SU-DHL-6 (cell line): ENCODE results near the gene ISYNA1.

Experiments
- H2AFZ ChIP-seq: fragments of 200-600 bp; sonication (generic); 2 replicates; pipeline ENCODE4 v1.6.1; 2014; ENCODE audit warnings: low read depth, mild to moderate bottlenecking, moderate library complexity, mixed read lengths, antibody characterized with exemption, low read length; ENCODE audit not compliant: severe bottlenecking
- H3F3A ChIP-seq: fragments of 200-600 bp; shearing (Covaris generic); 2 replicates; pipeline ENCODE4 v1.6.0; 2016; ENCODE audit warnings: antibody characterized with exemption, mild to moderate bottlenecking; ENCODE audit not compliant: insufficient read depth
- H3K27ac ChIP-seq: fragments of 200-600 bp; sonication (generic); 2 replicates; pipeline ENCODE4 v1.5.1; 2016; ENCODE audit warnings: low read depth, mild to moderate bottlenecking, low read length, moderate library complexity, mixed read lengths
- H3K27me3 ChIP-seq: fragments of 200-600 bp; sonication (generic), shearing (Covaris generic); 2 replicates; pipeline ENCODE4 v1.6.0; 2014; ENCODE audit warnings: mild to moderate bottlenecking, low read length
- H3K36me3 ChIP-seq: fragments of 200-600 bp; sonication (generic); 2 replicates; pipeline ENCODE4 v1.6.1; 2014; ENCODE audit warnings: mild to moderate bottlenecking, low read length, mixed read lengths
- H3K4me2 ChIP-seq: fragments of 300-600, 200-600 bp; shearing (Covaris generic), sonication (generic); 2 replicates; pipeline ENCODE4 v1.6.0; 2014; ENCODE audit warnings: low read length, low read depth, mild to moderate bottlenecking; ENCODE audit not compliant: poor library complexity, severe bottlenecking
- H3K4me3 ChIP-seq: fragments of 200-600 bp; sonication (generic); 2 replicates; pipeline ENCODE4 v1.5.1; 2014; ENCODE audit warnings: antibody characterized with exemption, low read length, mild to moderate bottlenecking, mixed read lengths; ENCODE audit not compliant: insufficient read depth, poor library complexity, severe bottlenecking
- H3K79me2 ChIP-seq: fragments of 200-600 bp; sonication (generic); 2 replicates; pipeline ENCODE4 v1.6.1; 2014; ENCODE audit warnings: mild to moderate bottlenecking, low read length, moderate library complexity; ENCODE audit not compliant: insufficient read depth
- H3K9ac ChIP-seq: fragments of 200-600 bp; sonication (generic); 2 replicates; pipeline ENCODE4 v1.7.0; 2014; ENCODE audit warnings: mild to moderate bottlenecking, low read length
- H3K9me2 ChIP-seq: fragments of 200-600 bp; sonication (generic); replicated peaks from 2 replicates; pipeline ENCODE4 v1.6.1; 2014; ENCODE audit warnings: low read length; ENCODE audit not compliant: insufficient read depth
- H3K9me3 ChIP-seq: fragments of 200-600 bp; sonication (generic); 2 replicates; pipeline ENCODE4 v1.6.1; 2014; ENCODE audit warnings: low read length, mixed read lengths; ENCODE audit not compliant: insufficient read depth
- H4K20me1 ChIP-seq: fragments of 200-600 bp; sonication (generic); 2 replicates; pipeline ENCODE4 v1.6.1; 2014; ENCODE audit warnings: low read depth, mild to moderate bottlenecking, antibody characterized with exemption, low read length, moderate library complexity, mixed read lengths
- CTCF ChIP-seq: fragments of 200-600 bp; sonication (generic); IDR thresholded peaks from one replicate; pipeline ENCODE4 v1.5.1; 2017; ENCODE audit warnings: antibody characterized with exemption, mild to moderate bottlenecking, low read length, moderate library complexity; ENCODE audit not compliant: insufficient read depth, poor library complexity, severe bottlenecking
- EZH2phosphoT487 ChIP-seq: fragments of 200-600 bp; sonication (generic), shearing (Covaris generic); conservative IDR thresholded peaks from 2 replicates; pipeline ENCODE4 v1.6.1; 2018; ENCODE audit warnings: mild to moderate bottlenecking, antibody characterized with exemption, low read length, moderate library complexity, mixed read lengths

Gene ISYNA1

GRCh38 chr19:18425515-18426415 is 12.2 kb downstream of the ISYNA1 start:
- no peaks in the 10 kb centered on the region for H3F3A ChIP-seq
- no peaks in the 10 kb centered on the region for H3K27me3 ChIP-seq
- TF ChIP-seq CTCF (no peak), EZH2phosphoT487 (no peak)
- no peaks in the 10 kb centered on the region for H4K20me1 ChIP-seq
- H3K27ac ChIP-seq, result no peak overlapping the region
- no peaks in the 10 kb centered on the region for H3K36me3 ChIP-seq
- no peaks in the 10 kb centered on the region for H3K9me3 ChIP-seq
- H3K9ac ChIP-seq, result no peak overlapping the region
- no peak overlapping the region for H3K4me3 ChIP-seq
- H3K4me2 ChIP-seq, result no peak overlapping the region
- H2AFZ ChIP-seq, result no peak overlapping the region
- no peaks in the 10 kb centered on the region for H3K79me2 ChIP-seq
- H3K9me2 ChIP-seq, result no peaks in the 10 kb centered on the region

- H2AFZ ChIP-seq, result no peak overlapping the region
- H3K4me2 ChIP-seq, result no peak overlapping the region
- H3F3A ChIP-seq, result no peaks in the 10 kb centered on the region
- H3K79me2 ChIP-seq, result no peaks in the 10 kb centered on the region
- no peaks in the 10 kb centered on the region for H4K20me1 ChIP-seq
- TF ChIP-seq EZH2phosphoT487 (no peak), CTCF (no peak)
- H3K36me3 ChIP-seq, result no peaks in the 10 kb centered on the region
- no peaks in the 10 kb centered on the region for H3K27me3 ChIP-seq
- no peak overlapping the region for H3K27ac ChIP-seq
- no peaks in the 10 kb centered on the region for H3K9me3 ChIP-seq
- H3K9ac ChIP-seq, result no peak overlapping the region
- no peak overlapping the region for H3K4me3 ChIP-seq
- H3K9me2 ChIP-seq, result no peaks in the 10 kb centered on the region
Observed at GRCh38 chr19:18424890-18425514, 12.9 kb downstream of the ISYNA1 start.

GRCh38 chr19:18424122-18424889 is 13.6 kb downstream of the ISYNA1 start:
- Histone ChIP-seq H3K27ac (no peak overlapping the region), H3K9me2 (no peaks in the 10 kb centered on the region), H3K79me2 (no peaks in the 10 kb centered on the region), H4K20me1 (no peaks in the 10 kb centered on the region), H3K4me3 (no peak overlapping the region), H3K36me3 (no peaks in the 10 kb centered on the region), H3K27me3 (no peaks in the 10 kb centered on the region), H3K9me3 (no peaks in the 10 kb centered on the region), H2AFZ (no peak overlapping the region), H3K9ac (no peak overlapping the region), H3F3A (no peaks in the 10 kb centered on the region), H3K4me2 (no peak overlapping the region)
- TF ChIP-seq CTCF (no peak), EZH2phosphoT487 (no peak)
